Osteoblast (primary cell): ENCODE data around the gene NOSTRIN. TPM values are rescaled to one million over a fixed set of nuclear protein-coding genes. Genes with fewer than 3 reads are reported as not detected.
"Not testable (repeated sequence)": the region's sequence is repeated elsewhere in the genome, so short reads cannot be mapped to it uniquely, and the experiment has no call there.

Experiments
- DNase-seq: peaks from one replicate; pipeline ENCODE4 v3.0.0; 2011; ENCODE audit warnings: low spot score, mixed read lengths; ENCODE audit not compliant: insufficient read length; ENCODE audit errors: missing footprints
- H2AFZ ChIP-seq: 2 replicates; pipeline ENCODE4 v1.6.0; 2011; ENCODE audit warnings: mild to moderate bottlenecking, low read length
- H3K27ac ChIP-seq: 2 replicates; pipeline ENCODE4 v1.5.1; 2011; ENCODE audit warnings: mild to moderate bottlenecking, low read depth, low read length, moderate library complexity
- H3K27me3 ChIP-seq: 2 replicates; pipeline ENCODE4 v1.6.0; 2012; ENCODE audit warnings: mild to moderate bottlenecking, control low read depth, inconsistent platforms, low read length, moderate library complexity; ENCODE audit not compliant: insufficient read depth
- H3K36me3 ChIP-seq: 2 replicates; pipeline ENCODE4 v1.5.1; 2011; ENCODE audit warnings: mild to moderate bottlenecking, low read length, control low read depth, moderate library complexity; ENCODE audit not compliant: insufficient read depth
- H3K4me1 ChIP-seq: 2 replicates; pipeline ENCODE4 v1.5.1; 2011; ENCODE audit warnings: mild to moderate bottlenecking, low read length, control low read depth, moderate library complexity; ENCODE audit not compliant: insufficient read depth
- H3K4me2 ChIP-seq: 2 replicates; pipeline ENCODE4 v1.6.0; 2011; ENCODE audit warnings: mild to moderate bottlenecking, low read length; ENCODE audit not compliant: insufficient read depth
- H3K4me3 ChIP-seq: fragments of 200-600 bp; sonication (generic); 3 replicates; pipeline ENCODE4 v1.5.1; 2012; ENCODE audit warnings: mild to moderate bottlenecking, low read length, inconsistent platforms; ENCODE audit not compliant: insufficient read depth
- H3K79me2 ChIP-seq: 2 replicates; pipeline ENCODE4 v1.6.0; 2012; ENCODE audit warnings: mild to moderate bottlenecking, low read length, control low read depth, inconsistent platforms; ENCODE audit not compliant: insufficient read depth
- H3K9me3 ChIP-seq: 2 replicates; pipeline ENCODE4 v1.5.1; 2011; ENCODE audit warnings: low read depth, low read length, control low read depth
- H4K20me1 ChIP-seq: 2 replicates; pipeline ENCODE4 v1.6.0; 2012; ENCODE audit warnings: mild to moderate bottlenecking, low read length, control low read depth; ENCODE audit not compliant: insufficient read depth
- CTCF ChIP-seq: IDR thresholded peaks from 2 replicates; pipeline ENCODE4 v1.5.1; 2011; ENCODE audit warnings: mild to moderate bottlenecking, low read depth, low read length, moderate library complexity; ENCODE audit errors: extremely low read depth
- total RNA-seq: library from RNA; depleted of rRNA; stranded (reverse); fragments of >200 nt; gene quantifications from 2 replicates; pipeline ENCODE4 v1.2.3, GENCODE V29; 2012

NOSTRIN gene
- total RNA-seq, 1 donor: 1.4 TPM

GRCh38 chr2:168855601-168856000, 53.2 kb downstream of the NOSTRIN start:
- H3K4me2 ChIP-seq: no peak overlapping the region
- no peak for TF ChIP-seq CTCF
- no peaks in the 10 kb centered on the region for H4K20me1 ChIP-seq

GRCh38 chr2:168858146-168858545, 55.7 kb downstream of the NOSTRIN start:
- TF ChIP-seq CTCF: no peak
- Histone ChIP-seq H4K20me1 (no peaks in the 10 kb centered on the region), H3K27ac (no peak overlapping the region), H3K79me2 (no peaks in the 10 kb centered on the region), H3K4me2 (no peak overlapping the region), H3K27me3 (no peaks in the 10 kb centered on the region), H2AFZ (no peak overlapping the region), H3K36me3 (no peaks in the 10 kb centered on the region), H3K9me3 (no peaks in the 10 kb centered on the region), H3K4me1 (no peaks in the 10 kb centered on the region), H3K4me3 (no peak overlapping the region)
- DNase-seq: no peak

More at GRCh38 chr2:168855601-168856000, 53.2 kb downstream of the NOSTRIN start:
- no peaks in the 10 kb centered on the region for H3K79me2 ChIP-seq
- H3K4me3 ChIP-seq: no peak overlapping the region
- H3K27me3 ChIP-seq: no peaks in the 10 kb centered on the region
- DNase-seq: no peak
- no peak overlapping the region for H2AFZ ChIP-seq
- H3K36me3 ChIP-seq: no peaks in the 10 kb centered on the region
- no peaks in the 10 kb centered on the region for H3K9me3 ChIP-seq
- no peaks in the 10 kb centered on the region for H3K4me1 ChIP-seq
- H3K27ac ChIP-seq: no peak overlapping the region

GRCh38 chr2:168867164-168867563, 64.7 kb downstream of the NOSTRIN start:
- not testable (repeated sequence) for DNase-seq, H3K9me3 ChIP-seq, H3K79me2 ChIP-seq, H3K36me3 ChIP-seq, H3K4me3 ChIP-seq, H3K27ac ChIP-seq, H4K20me1 ChIP-seq, H3K4me2 ChIP-seq, H3K27me3 ChIP-seq, H3K4me1 ChIP-seq, H2AFZ ChIP-seq

GRCh38 chr2:168870369-168870768, 67.9 kb downstream of the NOSTRIN start:
- DNase-seq, H3K4me3 ChIP-seq, H3K79me2 ChIP-seq, H4K20me1 ChIP-seq, H3K36me3 ChIP-seq, H3K27ac ChIP-seq, H3K27me3 ChIP-seq, H3K9me3 ChIP-seq, H3K4me1 ChIP-seq, H2AFZ ChIP-seq, H3K4me2 ChIP-seq: not testable (repeated sequence)

GRCh38 chr2:168870824-168871223, 68.4 kb downstream of the NOSTRIN start:
- not testable (repeated sequence) for H3K79me2 ChIP-seq, H2AFZ ChIP-seq, H3K4me1 ChIP-seq, H3K4me3 ChIP-seq, H3K4me2 ChIP-seq, DNase-seq, H3K36me3 ChIP-seq, H3K27me3 ChIP-seq, H3K9me3 ChIP-seq, H3K27ac ChIP-seq, H4K20me1 ChIP-seq
